Pancreas (tissue), 10 donors: Measurements from ENCODE around the gene HMOX1. TPM values are rescaled to one million over a fixed set of nuclear protein-coding genes. Genes with fewer than 3 reads are reported as not detected.

Experiments used
- ATAC-seq, 4 donors: fragments of 200-7000 bp; cut with Tn5 transposase; one replicate each; pipeline versions ENCODE4 v1.8.0 to v1.9.1; 2020; ENCODE audit warnings: mild to moderate bottlenecking in 4 of 4, moderate library complexity in 4 of 4
- DNase-seq, 6 donors: peaks; one replicate each; pipeline ENCODE4 v3.0.0-alpha.2; 2020
- FAIRE-seq: peaks from 2 replicates; lab custom pipeline; 2012; peaks lifted over from hg19 to GRCh38; lab: Jason Lieb, UNC
- H3K27ac ChIP-seq, 4 donors: fragments of 200-600 bp; sonication (generic); 1 replicate in 3 of 4; 2 replicates in 1 of 4; pipeline versions ENCODE4 v1.5.0 to v1.8.0; 2020
- H3K27me3 ChIP-seq, 4 donors: fragments of 200-600 bp; one replicate each; pipeline ENCODE4 v1.8.0; 2021
- H3K36me3 ChIP-seq, 3 donors: fragments of 200-600 bp; sonication (generic) in 1 of 3; one replicate each; pipeline versions ENCODE4 v1.5.0 to v1.8.0; 2020 to 2021
- H3K4me1 ChIP-seq, 3 donors: fragments of 200-600 bp; one replicate each; pipeline ENCODE4 v1.8.0; 2021
- H3K4me3 ChIP-seq, 4 donors: fragments of 200-600 bp; sonication (generic) in 2 of 4; one replicate each; pipeline versions ENCODE4 v1.5.0 to v1.8.0; 2020 to 2021
- H3K9me3 ChIP-seq, 4 donors: fragments of 200-600 bp; one replicate each; pipeline ENCODE4 v1.8.0; 2021
- CTCF ChIP-seq, 4 donors: fragments of 200-600 bp; sonication (generic) in 3 of 4; IDR thresholded peaks; one replicate each; pipeline versions ENCODE4 v1.5.0 to v1.8.0; 2021; ENCODE audit warnings: antibody characterized with exemption in 4 of 4
- WGBS, 2 donors: extraction: QIAGEN DNeasy Blood & Tissue Kit; methylation state at CpG; one replicate each; pipeline ENCODE4 v1.1.7; 2013; 5-methylcytosine and 5-hydroxymethylcytosine counted together
- intact Hi-C, 3 donors: fragments of 100-400 bp; cut with DNase I; formaldehyde crosslinking; loops; one replicate each; pipeline versions ENCODE4 v1.11.1 to v1.14.2; 2022
- polyA plus RNA-seq, 2 donors: library from polyadenylated mRNA; stranded (reverse); fragments of 200-250 nt; gene quantifications; one replicate each; pipeline ENCODE4 v1.2.3, GENCODE V29; 2013
- total RNA-seq, 6 donors: library from RNA; stranded (reverse); fragmentation: NEBNext Ultra II Directional in 4 of 6; extraction: Animal tissue kit (Norgen Biotek cat#: 25700) in 4 of 6; gene quantifications; one replicate each; pipeline versions ENCODE4 v1.2.1 to v1.2.4, GENCODE V29; 2021 to 2023
- donor health status: healthy with polysubstance abuse.
- donor health status: DM: no; HTN: no; CAD: no; lungs with moderate emphysema.
- donor health status: DM: no; HTN: no; CAD: no.
- donor health status: control.
- donor health status: control.
- donor health status: Bipolar disorder and iron deficiency.
- donor health status: DM: yes; HTN: yes; CAD: no.
- donor health status: DM: no; HTN: no; CAD: no.
- donor health status: DM: no; HTN: no; CAD: no.
- donor health status: DM: yes; HTN: yes; CAD: no.

Gene HMOX1
- total and polyA plus RNA-seq, 8 donors: 1.8 to 15.9 (median 4.3) TPM

GRCh38 chr22:35418731-35419130, 37.8 kb downstream of the HMOX1 start:
- peaks cover 0 to 25% (median 8%) of the 10 kb centered on the region in 3 donors for H3K36me3 ChIP-seq
- TF ChIP-seq CTCF (IDR thresholded peaks at IDR 0.05): no peak
- H3K4me1 ChIP-seq: no peaks in the 10 kb centered on the region
- intact Hi-C loops: loop anchor here in 1 of 3 donors (10.0 kb wide), 1 partner anchor 54 kb away; no protein-coding TSS in a partner anchor
- FAIRE-seq (no peak), DNase-seq (no peak), ATAC-seq (no peak)
- no peak overlapping the region for H3K27ac ChIP-seq
- no peaks in the 10 kb centered on the region for H3K9me3 ChIP-seq
- no peaks in the 10 kb centered on the region for H3K27me3 ChIP-seq
- H3K4me3 ChIP-seq: no peak overlapping the region
- 89 to 98% methylated on average over 3 of the region's 3 CpGs for WGBS, 2 donors

GRCh38 chr22:35419756-35420155, 38.9 kb downstream of the HMOX1 start:
- H3K4me1 ChIP-seq: no peaks in the 10 kb centered on the region
- ATAC-seq (no peak), FAIRE-seq (no peak), DNase-seq (no peak)
- 96 to 99% methylated on average over 10 of the region's 10 CpGs for WGBS, 2 donors
- peaks cover 0 to 19% (median 8%) of the 10 kb centered on the region in 3 donors for H3K36me3 ChIP-seq
- TF ChIP-seq CTCF (IDR thresholded peaks at IDR 0.05): no peak
- no peaks in the 10 kb centered on the region for H3K9me3 ChIP-seq
- no peak overlapping the region for H3K27ac ChIP-seq
- no peaks in the 10 kb centered on the region for H3K27me3 ChIP-seq
- no peak overlapping the region for H3K4me3 ChIP-seq
- intact Hi-C loops: loop anchor here in 1 of 3 donors (10.0 kb wide), 1 partner anchor 55 kb away; no protein-coding TSS in a partner anchor

- DNase-seq: no peak
- no peak for TF ChIP-seq CTCF (IDR thresholded peaks at IDR 0.05)
- Histone ChIP-seq H3K9me3 (no peaks in the 10 kb centered on the region), H3K27me3 (no peaks in the 10 kb centered on the region), H3K4me3 (no peak overlapping the region), H3K36me3 (peaks cover 0 to 19% (median 4%) of the 10 kb centered on the region in 3 donors), H3K27ac (no peak overlapping the region), H3K4me1 (no peaks in the 10 kb centered on the region)
- WGBS, 2 donors: 93 to 94% methylated on average over 12 of the region's 12 CpGs
- intact Hi-C loops: no loop called here
- no peak for FAIRE-seq
- no peak for ATAC-seq
These were observed 40.2 kb downstream of the HMOX1 start for GRCh38 chr22:35421121-35421520.

- DNase-seq: no peak
- no peak for ATAC-seq
- intact Hi-C loops: no loop called here
- no peak for FAIRE-seq
- no peaks in the 10 kb centered on the region for H3K9me3 ChIP-seq
- no peak for TF ChIP-seq CTCF (IDR thresholded peaks at IDR 0.05)
- H3K27ac ChIP-seq: no peak overlapping the region
- H3K4me3 ChIP-seq: no peak overlapping the region
- no peaks in the 10 kb centered on the region for H3K4me1 ChIP-seq
- 89 to 91% methylated on average over 4 of the region's 4 CpGs for WGBS, 2 donors
- H3K27me3 ChIP-seq: no peaks in the 10 kb centered on the region
- H3K36me3 ChIP-seq: peaks cover 0 to 19% (median 4%) of the 10 kb centered on the region in 3 donors
These were observed 41.2 kb downstream of the HMOX1 start for GRCh38 chr22:35422145-35422544.

- Histone ChIP-seq H3K27ac (no peak overlapping the region), H3K4me1 (no peaks in the 10 kb centered on the region), H3K9me3 (no peaks in the 10 kb centered on the region), H3K4me3 (no peak overlapping the region), H3K27me3 (no peaks in the 10 kb centered on the region), H3K36me3 (peaks cover 0 to 19% (median 4%) of the 10 kb centered on the region in 3 donors)
- WGBS, 2 donors: 94 to 96% methylated on average over 9 of the region's 9 CpGs
- DNase-seq: no peak
- intact Hi-C loops: no loop called here
- no peak for TF ChIP-seq CTCF (IDR thresholded peaks at IDR 0.05)
- no peak for FAIRE-seq
- no peak for ATAC-seq
These were observed 42.0 kb downstream of the HMOX1 start for GRCh38 chr22:35422936-35423335.
